ENCODE measurements around the gene DNAJA3.

DNA sequence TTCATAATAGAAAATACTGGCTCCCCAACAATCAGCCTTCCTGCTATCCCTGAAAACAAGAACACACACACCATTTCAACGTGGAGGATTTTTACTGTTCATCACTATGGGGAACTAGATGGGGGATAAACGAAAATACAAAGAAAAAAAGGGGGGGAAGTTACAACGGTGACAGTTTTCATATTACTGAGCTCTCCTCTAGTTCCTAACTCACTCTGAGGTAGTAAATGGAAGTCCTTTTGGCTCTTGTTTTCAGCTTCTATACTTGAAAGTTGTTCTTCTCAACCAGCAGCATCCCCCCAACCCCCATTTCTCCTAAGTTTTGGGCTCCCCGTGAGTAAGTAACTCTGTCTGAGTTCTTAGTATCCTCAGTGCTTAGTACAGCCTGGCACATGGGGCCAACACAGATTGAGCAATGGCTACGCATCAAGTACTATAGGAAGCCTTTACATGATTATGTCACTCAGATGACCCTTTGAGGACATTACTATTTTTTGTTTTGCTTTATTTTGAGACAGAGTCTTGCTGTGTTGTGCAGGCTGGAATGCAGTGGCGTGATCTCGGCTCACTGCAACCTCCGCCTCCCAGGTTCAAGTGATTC is 5.1 kb upstream of the DNAJA3 start:
- TF ChIP-seq POLR2AphosphoS5 (IDR thresholded peaks at IDR 0.05), result no peak
- no peak for TF ChIP-seq POLR2A (IDR thresholded peaks at IDR 0.05; ENCODE audit: low read depth)
- no peak for TF ChIP-seq CTCF (IDR thresholded peaks at IDR 0.05)
- no peak for TF ChIP-seq EP300 (IDR thresholded peaks at IDR 0.05)
